Esophagus muscularis mucosa (tissue), 4 donors: Measurements from ENCODE around the gene IFT88.

ENCODE experiments used
- CTCF ChIP-seq, 3 experiments: fragments of 200-600 bp in 2 of 3; fragments of 450-650 bp in 1 of 3; sonication (generic) in 2 of 3; IDR thresholded peaks; one replicate each; pipeline ENCODE4 v1.5.1; 2017 to 2019; ENCODE audit warnings: antibody characterized with exemption in 3 of 3, mild to moderate bottlenecking in 2 of 3, moderate library complexity in 1 of 3
- EP300 ChIP-seq: sonication (generic); formaldehyde crosslinking; IDR thresholded peaks from one replicate; pipeline ENCODE4 v1.6.1; 2017; ENCODE audit warnings: antibody characterized with exemption
- POLR2A ChIP-seq: fragments of 450-650 bp; IDR thresholded peaks from one replicate; pipeline ENCODE4 v1.6.1; 2017; ENCODE audit warnings: antibody characterized with exemption, moderate library complexity, mild to moderate bottlenecking, low read depth
- POLR2AphosphoS5 ChIP-seq, 2 donors: sonication (generic); formaldehyde crosslinking; IDR thresholded peaks; one replicate each; pipeline ENCODE4 v1.6.1; 2017; ENCODE audit warnings: antibody characterized with exemption in 2 of 2

- TF ChIP-seq CTCF (IDR thresholded peaks at IDR 0.05) (no peak), POLR2AphosphoS5 (IDR thresholded peaks at IDR 0.05) (no peak), POLR2A (no peak), EP300 (no peak)
Observed at GRCh38 chr13:20582026-20582425, 15.1 kb downstream of the IFT88 start.
